ENCODE measurements around the gene CACHD1.

DNA sequence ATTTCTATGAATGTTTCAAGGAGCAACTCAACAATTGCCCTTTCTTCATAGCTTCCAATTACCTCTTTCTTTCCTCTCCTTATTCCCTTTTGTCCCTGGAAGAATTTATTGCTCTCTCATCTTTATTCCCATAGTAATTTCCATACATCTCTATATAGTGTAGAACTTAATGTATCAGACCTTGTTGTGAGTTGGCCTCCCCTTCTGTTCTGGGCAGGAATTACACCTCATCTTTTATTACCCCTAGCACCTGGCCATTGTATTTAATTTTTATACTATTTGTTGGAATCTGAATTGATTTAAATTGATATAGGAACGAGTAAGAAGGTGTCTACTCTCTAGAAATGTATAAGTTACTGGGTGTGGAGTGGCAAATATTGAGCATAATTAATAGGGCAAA, 114.5 kb downstream of the CACHD1 start:
- TF ChIP-seq, protein P1, sequence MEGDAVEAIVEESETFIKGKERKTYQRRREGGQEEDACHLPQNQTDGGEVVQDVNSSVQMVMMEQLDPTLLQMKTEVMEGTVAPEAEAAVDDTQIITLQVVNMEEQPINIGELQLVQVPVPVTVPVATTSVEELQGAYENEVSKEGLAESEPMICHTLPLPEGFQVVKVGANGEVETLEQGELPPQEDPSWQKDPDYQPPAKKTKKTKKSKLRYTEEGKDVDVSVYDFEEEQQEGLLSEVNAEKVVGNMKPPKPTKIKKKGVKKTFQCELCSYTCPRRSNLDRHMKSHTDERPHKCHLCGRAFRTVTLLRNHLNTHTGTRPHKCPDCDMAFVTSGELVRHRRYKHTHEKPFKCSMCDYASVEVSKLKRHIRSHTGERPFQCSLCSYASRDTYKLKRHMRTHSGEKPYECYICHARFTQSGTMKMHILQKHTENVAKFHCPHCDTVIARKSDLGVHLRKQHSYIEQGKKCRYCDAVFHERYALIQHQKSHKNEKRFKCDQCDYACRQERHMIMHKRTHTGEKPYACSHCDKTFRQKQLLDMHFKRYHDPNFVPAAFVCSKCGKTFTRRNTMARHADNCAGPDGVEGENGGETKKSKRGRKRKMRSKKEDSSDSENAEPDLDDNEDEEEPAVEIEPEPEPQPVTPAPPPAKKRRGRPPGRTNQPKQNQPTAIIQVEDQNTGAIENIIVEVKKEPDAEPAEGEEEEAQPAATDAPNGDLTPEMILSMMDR (IDR thresholded peaks at IDR 0.05): peak; percentile 45; the same call in 1 of the 2 replicates
- TF ChIP-seq TCF7L2 (IDR thresholded peaks at IDR 0.05; ENCODE audit: low read depth, low read length): no peak
- TF ChIP-seq, protein P2, sequence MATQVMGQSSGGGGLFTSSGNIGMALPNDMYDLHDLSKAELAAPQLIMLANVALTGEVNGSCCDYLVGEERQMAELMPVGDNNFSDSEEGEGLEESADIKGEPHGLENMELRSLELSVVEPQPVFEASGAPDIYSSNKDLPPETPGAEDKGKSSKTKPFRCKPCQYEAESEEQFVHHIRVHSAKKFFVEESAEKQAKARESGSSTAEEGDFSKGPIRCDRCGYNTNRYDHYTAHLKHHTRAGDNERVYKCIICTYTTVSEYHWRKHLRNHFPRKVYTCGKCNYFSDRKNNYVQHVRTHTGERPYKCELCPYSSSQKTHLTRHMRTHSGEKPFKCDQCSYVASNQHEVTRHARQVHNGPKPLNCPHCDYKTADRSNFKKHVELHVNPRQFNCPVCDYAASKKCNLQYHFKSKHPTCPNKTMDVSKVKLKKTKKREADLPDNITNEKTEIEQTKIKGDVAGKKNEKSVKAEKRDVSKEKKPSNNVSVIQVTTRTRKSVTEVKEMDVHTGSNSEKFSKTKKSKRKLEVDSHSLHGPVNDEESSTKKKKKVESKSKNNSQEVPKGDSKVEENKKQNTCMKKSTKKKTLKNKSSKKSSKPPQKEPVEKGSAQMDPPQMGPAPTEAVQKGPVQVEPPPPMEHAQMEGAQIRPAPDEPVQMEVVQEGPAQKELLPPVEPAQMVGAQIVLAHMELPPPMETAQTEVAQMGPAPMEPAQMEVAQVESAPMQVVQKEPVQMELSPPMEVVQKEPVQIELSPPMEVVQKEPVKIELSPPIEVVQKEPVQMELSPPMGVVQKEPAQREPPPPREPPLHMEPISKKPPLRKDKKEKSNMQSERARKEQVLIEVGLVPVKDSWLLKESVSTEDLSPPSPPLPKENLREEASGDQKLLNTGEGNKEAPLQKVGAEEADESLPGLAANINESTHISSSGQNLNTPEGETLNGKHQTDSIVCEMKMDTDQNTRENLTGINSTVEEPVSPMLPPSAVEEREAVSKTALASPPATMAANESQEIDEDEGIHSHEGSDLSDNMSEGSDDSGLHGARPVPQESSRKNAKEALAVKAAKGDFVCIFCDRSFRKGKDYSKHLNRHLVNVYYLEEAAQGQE (IDR thresholded peaks at IDR 0.05; ENCODE audit: insufficient read depth in 1 of 2, low read depth in 2 of 2, low read length in 1 of 2): no peak
